ELR (cell line): Measurements from ENCODE around the gene S100A3.
A peak's percentile ranks its signal among the peaks of the same experiment; 100 is the strongest.
"Not testable (repeated sequence)": the region's sequence is repeated elsewhere in the genome, so short reads cannot be mapped to it uniquely, and the experiment has no call there.

Experiments
- DNase-seq: peaks from one replicate; pipeline ENCODE4 v3.0.0-alpha.2; 2015; ENCODE audit warnings: low read depth

Gene S100A3

DNA sequence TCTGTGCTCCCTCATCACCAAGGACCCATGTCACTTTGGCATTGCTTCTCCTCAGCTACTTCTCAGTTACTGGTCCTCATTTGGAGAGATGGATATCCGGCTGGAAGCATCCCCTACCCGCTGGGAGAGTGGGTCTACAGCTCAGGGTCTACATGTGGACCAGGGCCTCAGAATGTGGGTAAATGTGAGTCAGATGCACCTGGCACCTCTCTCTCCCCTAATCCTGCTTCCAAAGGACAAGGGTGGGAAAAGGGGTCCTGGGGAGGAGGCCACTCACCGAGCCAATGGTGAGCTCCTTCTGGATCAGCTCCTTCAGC lies 14.2 kb downstream of the S100A3 start:
- no peak for DNase-seq

DNA sequence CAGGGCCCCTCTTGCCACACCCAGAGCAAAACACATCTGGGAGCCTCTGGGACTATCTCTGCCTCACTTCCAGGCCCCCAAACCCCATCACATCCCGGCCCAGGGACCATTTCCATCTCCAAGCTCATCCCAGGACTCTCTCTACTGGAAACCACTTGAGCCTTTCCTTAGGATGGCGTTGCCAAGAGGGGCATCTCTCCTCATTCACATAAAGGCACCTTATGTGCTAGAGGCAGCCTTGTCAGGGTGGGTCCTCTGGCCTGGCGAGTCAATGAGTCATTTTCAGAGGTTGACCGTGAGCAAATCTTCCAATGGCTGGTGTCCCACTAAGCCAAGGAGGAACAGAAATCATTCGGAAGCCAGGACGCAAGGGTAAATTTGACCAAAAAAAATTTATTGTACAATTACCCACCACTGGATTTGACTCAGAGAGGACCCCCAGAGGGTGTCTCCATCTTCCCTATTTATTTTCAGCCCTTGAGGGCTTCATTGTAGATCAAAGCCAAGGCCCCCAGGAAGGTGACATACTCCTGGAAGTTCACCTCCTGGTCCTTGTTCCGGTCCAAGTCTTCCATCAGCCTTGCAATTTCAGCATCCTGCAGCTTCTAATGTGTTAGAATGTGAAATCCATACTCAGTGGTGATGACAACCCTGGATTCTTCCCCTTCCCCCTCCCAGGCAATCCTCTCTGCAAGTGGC lies 14.7 kb downstream of the S100A3 start:
- peak; percentile 85 for DNase-seq

DNA sequence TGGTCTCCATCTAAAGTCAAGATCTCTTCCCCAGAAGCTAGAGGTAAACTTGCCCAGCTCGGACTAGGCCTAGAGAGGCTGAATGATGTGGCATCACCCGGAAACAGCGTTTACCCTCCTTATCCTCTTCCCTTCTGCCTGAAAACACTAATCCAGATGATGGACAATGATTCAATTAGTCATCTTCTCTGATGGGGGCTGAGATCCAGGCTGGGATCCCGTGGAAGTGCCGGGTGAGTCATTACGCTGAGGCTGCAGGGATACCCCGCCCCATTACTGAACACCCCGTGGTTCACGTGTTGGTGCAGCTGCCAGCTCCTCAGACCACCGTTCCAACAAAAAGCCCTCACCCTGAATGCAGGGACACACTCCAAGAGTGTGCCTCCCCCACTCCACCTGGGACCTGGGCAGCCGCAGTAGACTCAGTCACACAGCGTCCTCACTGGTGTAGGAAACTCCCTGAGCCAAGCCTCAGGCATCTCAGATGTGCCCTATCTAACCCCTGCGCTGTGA lies 15.3 kb downstream of the S100A3 start:
- DNase-seq: peak; percentile 98

DNA sequence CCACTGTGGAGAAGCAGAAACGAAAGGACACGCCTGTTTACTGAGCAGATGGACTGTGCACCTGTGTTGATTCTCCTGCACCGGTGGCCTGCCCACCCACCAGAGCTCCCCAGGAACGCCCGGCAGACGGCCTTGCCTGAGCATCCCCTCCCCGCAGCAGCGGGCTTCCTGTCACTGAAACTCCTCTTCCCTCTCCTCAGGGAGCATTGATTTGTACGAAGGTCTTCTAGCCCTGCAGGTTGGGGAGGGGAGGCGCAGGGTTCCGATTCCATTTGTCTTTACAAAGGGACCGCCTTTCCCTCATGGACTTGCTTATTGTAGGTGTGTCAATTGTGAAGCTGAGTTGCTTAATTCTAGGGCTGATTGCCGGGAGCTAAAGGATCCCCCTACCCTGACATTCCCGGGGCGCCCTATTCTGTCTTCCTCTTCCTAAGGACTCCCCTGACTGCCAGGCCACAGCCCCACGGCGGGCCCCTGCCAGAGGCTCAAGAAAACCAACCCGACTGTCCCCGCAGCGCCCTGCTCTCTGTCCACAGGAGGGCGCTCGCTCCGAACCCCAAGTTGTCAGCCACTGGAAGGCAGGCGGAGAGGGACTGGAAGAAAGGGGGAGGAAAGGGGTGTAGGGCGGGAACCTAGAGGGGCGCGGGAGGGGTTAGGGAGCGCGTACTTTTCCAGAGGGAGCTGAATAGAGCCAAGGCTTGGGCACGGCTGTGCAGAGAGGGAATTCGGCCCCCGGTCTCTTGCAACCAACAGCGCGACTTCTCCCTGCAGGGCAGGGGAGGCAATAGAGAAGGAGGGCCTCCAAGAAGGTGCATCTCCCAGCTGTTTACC lies 16.1 kb downstream of the S100A3 start:
- peak; percentile 92 for DNase-seq

DNA sequence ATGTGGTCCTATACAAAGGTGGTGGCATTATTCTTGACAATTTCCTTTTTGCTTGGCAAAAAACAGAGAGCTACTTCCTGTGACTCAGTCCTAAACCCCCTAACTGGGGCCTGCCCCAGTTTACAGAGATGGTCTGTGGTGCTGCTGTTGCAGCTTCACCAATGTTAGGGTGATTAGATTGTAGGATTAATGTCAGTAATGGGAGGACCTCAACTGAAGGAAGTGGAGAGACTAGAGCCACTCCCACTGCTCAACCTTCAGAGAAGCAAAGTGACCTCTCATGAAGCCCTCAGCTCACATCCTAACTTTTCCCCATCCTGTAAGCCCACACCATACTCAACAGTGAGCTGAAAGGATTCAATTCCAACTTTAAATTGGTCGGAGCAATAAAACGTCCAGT lies 16.9 kb downstream of the S100A3 start:
- peak; percentile 38 for DNase-seq

DNA sequence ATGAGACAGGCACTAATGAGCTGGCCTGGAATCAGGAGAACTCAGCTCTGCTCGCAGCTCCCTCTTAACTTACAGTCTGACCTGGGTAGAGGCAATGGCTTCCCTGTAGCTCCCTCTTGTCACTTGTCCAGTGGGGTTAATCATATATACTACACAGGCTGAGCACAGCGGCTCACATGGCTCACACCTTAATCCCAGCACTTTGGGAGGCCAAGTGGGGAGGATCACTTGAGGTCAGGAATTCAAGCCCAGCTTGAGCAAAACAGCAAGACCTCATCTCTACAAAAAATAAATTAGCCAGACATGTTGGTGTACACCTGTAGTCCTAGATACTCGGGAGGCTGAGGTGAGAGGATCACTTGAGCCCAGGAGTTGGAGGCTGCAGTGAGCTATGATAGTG lies 17.4 kb downstream of the S100A3 start:
- DNase-seq: no peak

DNA sequence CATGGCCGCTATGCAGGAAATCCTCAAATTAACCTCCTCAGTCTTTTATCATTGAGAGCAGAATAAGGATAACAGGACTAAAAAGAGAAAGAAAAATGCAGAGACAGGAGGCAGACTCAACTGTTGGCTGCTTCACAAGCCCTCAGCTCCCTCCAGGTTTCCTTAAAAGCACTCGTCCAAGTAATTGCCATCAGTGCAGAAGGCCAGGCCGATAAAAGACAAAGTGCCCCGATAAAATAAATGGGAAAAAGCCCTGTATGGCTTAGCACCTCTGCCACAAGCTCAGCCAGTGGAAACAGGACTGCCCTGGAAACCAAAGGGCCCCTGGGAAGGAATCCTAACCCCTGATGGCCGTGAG lies 21.4 kb downstream of the S100A3 start:
- no peak for DNase-seq

DNA sequence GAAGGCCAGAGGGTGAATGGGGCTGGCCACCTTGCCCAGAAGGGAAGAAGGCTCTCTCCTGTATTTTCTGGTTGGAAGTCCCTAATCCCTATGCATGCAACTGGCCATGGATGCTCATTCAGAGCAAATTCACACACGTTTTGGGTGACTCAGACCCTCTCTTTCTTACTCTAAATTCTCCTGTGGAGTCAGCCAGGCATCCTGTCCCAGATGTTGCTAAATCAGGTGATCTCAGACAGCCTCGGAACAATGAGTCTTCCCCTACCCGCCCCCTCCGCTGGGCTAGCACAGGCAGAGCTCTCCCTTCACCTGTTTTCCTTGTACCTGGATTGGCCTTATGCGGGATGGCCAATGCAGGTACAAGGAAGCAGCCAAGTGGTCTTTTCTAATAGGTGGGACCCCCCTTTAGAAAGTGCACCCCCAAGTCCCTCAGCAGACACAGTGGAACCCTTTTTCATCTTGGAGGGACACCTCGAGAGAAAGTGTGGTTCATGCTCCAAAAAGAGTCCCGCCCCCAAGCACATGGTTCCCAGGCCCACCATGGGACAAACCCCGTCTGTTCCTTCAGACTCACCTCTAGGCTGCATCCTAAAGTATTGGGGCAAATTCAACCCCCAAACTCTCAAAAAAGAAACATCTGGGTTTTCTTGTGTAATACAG lies 21.9 kb downstream of the S100A3 start:
- peak; percentile 59 for DNase-seq

DNA sequence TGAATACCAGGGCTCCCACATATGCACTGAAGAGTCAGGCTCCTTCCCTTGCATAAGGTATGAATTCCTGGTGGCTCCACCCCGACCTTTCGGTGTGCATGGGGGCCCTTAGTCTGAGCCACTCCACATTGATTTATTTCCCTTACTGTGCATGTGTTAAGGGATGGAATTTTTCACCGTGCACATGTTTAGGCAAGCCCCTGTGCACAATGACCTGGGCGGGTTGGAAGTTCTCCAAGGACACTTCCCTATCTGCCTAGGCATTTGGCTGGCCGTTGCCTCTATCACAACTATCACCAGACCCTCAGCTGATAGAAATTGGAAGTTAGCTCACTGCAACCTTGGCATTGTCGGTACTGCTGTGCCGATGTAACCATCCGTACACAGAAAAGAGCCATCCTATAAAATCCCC lies 22.9 kb downstream of the S100A3 start:
- no peak for DNase-seq

DNA sequence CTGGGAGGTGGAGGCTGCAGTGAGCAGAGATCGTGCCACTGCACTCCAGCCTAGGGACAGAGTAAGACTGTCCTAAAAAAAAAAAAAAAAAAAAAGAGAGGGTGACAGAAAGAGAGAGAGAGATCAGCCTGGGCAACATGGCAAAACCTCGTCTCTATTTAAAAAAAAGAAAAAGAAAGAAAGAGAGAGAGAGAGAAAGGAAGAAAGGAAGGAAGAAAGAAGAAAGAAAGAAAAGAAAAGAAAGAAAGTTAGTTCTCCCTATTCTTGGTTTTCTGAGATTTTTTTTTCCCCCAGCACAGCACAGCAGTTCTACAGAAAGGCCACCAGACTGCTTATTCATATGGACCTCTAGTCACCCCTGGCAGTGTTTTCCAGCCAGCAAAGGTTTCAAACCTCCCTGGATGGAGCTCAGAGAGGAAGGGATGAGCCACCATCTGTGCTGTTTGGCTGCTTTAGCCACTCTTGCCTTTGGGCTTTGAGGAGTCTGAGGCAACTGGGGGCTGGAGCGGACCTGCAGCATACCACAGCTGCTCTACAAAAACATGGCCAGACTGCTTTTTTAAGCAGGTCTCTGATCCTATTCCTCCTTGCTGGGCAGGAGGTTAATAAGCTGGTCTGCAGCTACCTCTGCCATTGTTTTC lies 23.9 kb downstream of the S100A3 start:
- no peak for DNase-seq

DNA sequence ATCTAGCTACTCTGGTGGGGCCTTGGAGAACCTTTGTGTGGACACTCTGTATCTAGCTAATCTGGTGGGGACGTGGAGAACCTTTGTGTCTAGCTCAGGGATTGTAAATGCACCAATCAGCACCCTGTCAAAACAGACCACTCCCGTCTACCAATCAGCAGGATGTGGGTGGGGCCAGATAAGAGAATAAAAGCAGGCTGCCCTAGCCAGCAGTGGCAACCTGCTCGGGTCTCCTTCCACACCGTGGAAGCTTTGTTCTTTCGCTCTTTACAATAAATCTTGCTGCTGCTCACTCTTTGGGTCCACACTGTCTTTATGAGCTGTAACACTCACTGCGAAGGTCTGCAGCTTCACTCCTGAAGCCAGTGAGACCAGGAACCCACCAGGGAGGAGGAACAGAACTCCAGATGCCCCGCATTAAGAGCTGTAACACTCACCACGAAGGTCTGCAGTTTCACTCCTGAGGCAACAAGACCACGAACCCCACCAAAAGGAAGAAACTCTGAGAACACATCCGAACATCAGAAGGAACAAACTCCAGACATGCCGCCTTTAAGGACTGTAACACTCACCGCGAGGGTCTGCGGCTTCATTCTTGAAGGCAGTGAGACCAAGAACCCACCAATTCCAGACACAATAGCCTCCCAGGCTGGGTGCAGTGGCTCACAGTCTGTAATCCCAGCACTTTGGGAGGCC lies 26.6 kb downstream of the S100A3 start:
- not testable (repeated sequence) for DNase-seq

DNA sequence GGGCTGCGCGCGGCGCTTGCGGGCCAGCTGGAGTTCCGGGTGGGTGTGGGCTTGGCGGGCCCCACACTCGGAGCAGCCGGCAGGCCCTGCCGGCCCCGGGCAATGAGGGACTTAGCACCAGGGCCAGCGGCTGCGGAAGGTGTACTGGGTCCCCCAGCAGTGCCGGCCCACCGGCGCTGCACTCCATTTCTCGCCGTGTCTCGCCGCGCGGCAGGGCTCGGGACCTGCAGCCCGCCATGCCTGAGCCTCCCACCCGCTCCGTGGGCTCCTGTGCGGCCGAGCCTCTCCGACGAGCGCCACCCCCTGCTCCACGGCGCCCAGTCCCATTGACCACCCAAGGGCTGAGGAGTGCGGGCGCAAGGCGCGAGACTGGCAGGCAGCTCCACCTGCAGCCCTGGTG lies 27.2 kb downstream of the S100A3 start:
- DNase-seq: not testable (repeated sequence)

DNA sequence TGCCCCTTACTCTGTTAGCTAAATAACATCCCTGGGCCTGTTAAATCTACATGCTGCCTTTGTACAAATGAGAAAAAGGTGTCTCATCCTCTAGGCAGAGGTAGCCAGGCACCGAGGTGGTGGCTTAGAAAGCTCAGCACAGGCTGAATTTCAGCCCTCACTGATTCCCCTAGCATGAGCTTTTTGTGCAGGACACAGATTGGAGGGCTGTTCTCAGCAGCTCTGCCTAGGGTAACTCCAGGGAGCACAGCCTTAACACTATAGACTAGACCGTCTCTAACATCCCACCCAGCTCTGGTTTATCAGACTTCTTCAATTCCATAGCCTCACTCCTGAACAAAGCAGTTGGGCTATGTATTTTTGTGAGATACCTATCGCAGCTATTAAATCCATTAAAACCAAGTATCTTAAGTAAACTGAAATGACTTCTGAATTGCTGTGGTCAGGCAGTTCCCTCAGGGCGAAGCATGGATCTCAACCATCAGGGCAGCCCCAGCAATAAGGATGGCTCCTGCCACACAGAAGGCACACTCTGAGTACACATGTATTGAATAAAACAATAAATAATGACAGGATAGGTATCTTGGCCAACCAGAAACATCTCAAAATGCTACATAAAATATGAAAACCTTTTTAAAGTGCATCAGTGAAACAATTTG lies 28.1 kb downstream of the S100A3 start:
- no peak for DNase-seq

DNA sequence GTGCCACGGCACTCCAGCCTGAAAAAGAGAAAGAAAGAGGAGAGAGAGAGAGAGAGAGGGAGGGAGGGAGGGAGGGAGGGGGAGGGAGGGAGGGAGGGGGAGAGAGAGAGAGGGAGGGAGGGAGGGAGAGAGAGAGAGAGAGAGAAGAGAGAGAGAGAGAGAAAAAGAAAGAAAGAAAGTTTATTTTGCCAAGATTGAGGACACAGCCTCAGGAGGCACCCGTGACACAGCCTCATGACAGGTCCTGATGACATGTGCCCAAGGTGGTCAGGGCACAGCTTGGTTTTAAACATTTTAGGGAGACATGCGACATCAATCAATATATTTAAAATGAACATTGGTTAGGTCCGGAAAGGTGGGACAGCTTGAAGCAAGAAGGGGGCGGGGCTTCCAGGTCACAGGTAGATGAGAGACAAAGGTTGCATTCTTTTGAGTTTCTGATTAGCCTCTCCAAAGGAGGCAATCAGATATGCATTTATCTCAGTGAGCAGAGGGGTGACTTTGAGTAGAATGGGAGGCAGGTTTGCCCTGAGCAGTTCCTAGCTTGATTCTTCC lies 28.8 kb downstream of the S100A3 start:
- not testable (repeated sequence) for DNase-seq

DNA sequence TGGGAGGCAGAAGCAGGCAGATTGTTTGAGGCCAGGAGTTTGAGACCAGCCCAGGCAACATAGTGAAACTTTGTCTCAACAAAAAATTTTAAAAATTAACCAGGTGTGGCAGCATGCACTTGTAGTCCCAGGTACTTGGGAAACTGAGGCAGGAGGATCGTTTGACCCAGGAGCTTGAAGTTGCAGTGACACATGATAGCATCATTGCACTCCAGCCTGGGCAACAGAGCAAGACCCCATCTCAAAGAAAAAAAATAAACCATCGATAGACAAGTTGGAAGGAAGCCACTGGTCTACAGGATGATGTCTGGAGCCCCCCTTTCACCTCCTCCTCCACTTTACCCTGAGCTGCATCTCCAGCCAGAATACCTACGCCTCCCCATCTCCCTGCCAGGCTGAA lies 29.8 kb downstream of the S100A3 start:
- no peak for DNase-seq

DNA sequence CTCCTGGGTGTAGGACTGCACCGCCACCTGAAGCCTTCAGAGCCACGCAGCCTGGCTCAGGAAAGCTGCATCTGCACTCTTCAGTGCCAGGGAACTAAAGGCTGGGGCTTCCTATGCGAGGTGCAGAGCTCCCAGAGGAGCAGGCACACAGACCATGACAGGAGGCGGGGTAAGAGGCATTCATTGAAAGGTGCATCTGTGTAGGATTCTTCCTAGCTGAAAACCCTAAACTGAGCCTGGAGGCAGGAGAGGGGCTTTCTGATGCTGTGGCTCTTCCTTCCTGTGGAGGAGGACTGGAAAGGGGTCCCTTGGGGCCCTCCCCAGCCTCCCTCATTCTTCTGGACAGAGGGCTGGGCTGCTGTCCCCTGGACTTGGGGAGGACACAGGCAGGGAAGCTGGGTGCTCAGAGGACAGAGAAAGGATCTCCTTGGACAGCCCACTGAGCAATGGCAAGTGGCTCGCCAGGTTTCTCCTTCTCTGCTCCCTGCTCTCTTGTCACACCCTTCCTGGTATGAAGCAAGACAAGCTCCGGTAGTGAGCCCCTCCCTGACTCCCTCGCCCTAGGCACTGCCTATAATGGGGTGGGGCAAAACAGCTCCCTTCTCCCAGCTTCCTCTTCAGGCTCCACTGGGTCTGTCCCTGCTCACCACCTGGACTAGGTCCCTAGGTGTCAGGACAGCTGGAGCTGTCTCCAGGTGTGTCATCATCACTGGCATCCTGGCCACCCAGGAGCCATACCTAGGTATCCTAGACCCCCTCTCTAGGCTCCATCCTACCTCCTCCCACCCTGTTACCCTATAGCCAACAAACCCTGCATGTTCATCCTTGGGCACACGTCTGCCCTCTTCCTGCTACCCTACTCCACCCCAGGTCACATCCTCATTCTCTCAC lies 33.3 kb downstream of the S100A3 start:
- peak; percentile 24 for DNase-seq

DNA sequence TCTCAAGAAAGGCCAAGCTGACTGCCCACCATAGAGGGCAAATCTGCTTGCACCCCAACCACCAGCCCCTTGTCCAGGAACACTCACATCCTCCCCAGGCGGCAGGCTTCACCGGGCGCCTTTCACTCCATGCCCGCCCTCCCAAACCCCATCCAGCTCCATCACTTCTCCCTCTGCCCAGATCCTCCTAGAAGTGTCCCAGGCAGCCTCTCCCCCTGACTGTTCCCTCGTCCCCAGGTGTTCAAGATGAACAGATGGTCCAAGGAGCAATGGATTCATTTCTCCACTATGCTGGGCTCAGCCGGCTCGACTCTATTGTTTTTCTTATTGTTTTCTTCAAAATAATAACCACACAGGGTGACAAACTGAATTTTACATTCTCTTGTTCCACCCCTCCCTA lies 35.4 kb downstream of the S100A3 start:
- DNase-seq: no peak

DNA sequence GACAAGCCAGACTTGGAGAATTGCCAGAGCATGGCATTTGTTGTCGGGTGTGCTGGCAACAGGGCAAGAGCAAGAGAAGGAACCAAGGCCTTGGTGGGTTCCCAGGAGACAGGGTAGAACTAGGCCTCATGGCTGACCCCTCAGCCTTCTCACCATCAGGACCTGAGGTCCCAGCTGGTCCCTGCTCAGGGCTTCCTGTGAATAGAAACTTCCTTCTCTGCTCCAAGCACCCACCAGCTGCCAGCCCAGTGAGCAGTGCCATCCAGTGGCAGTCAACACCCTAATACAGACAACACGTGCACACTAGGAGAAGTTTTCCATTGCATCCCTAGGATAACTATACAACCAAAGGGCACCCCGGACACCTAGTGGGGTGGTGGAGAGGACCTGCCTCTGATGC lies 36.0 kb downstream of the S100A3 start:
- no peak for DNase-seq

DNA sequence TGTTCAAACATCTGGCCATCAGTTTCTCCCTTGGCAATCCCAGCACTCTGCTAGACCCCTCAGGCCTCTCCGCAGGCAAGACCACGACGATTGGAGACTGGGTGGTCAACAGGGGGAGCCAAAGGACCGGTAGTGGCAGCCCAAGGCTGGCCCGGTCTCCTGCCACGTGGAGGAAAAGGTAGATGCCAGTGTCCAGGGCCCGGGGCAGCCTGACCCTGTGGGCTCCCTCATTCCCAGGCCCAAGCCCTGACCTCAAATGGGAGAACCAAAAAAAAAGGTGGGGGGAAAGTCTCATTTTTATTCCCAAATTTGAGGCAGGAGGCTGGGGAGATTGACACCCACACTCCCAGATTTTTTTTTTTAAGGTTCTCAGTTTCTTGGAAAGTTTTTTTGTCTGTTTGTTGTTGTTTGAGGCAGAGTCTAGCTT lies 38.1 kb downstream of the S100A3 start:
- peak; percentile 86 for DNase-seq
